GM23248 (cell line): ENCODE results near the gene HSF2. TPM values are rescaled to one million over a fixed set of nuclear protein-coding genes. Genes with fewer than 3 reads are reported as not detected.

Experiments
- DNase-seq: peaks from one replicate; pipeline ENCODE4 v3.0.0-alpha.2; 2015
- H2AFZ ChIP-seq: fragments of 200-600 bp; sonication (generic); 2 replicates; pipeline ENCODE4 v1.6.1; 2016; ENCODE audit warnings: antibody characterized with exemption
- H3F3A ChIP-seq: fragments of 200-600 bp; sonication (generic); 2 replicates; pipeline ENCODE4 v1.6.1; 2016; ENCODE audit warnings: mild to moderate bottlenecking, antibody characterized with exemption, mixed run types; ENCODE audit not compliant: insufficient read depth
- H3K27ac ChIP-seq: fragments of 200-600 bp; sonication (generic); 2 replicates; pipeline ENCODE4 v1.5.1; 2016; ENCODE audit warnings: mild to moderate bottlenecking
- H3K27me3 ChIP-seq: fragments of 200-600 bp; sonication (generic); replicated peaks from 2 replicates; pipeline ENCODE4 v1.6.1; 2016; ENCODE audit warnings: mild to moderate bottlenecking; ENCODE audit not compliant: insufficient read depth
- H3K36me3 ChIP-seq: fragments of 200-600 bp; sonication (generic); 2 replicates; pipeline ENCODE4 v1.6.1; 2016; ENCODE audit warnings: low read depth, mild to moderate bottlenecking
- H3K4me1 ChIP-seq: fragments of 200-600 bp; sonication (generic); 2 replicates; pipeline ENCODE4 v1.6.1; 2016; ENCODE audit warnings: mild to moderate bottlenecking; ENCODE audit not compliant: insufficient read depth
- H3K4me2 ChIP-seq: fragments of 200-600 bp; sonication (generic); one replicate; pipeline ENCODE4 v1.6.1; 2016; ENCODE audit warnings: mild to moderate bottlenecking; ENCODE audit not compliant: unreplicated experiment
- H3K4me3 ChIP-seq: fragments of 200-600 bp; sonication (generic); 2 replicates; pipeline ENCODE4 v1.5.1; 2016; ENCODE audit warnings: mild to moderate bottlenecking
- H3K79me2 ChIP-seq: fragments of 200-600 bp; sonication (generic); 2 replicates; pipeline ENCODE4 v1.6.1; 2016; ENCODE audit warnings: mild to moderate bottlenecking; ENCODE audit not compliant: insufficient read depth
- H3K9ac ChIP-seq: fragments of 200-600 bp; sonication (generic); 2 replicates; pipeline ENCODE4 v1.6.1; 2016; ENCODE audit warnings: mild to moderate bottlenecking
- H3K9me2 ChIP-seq: fragments of 200-600 bp; sonication (generic); 2 replicates; pipeline ENCODE4 v1.6.1; 2016; ENCODE audit warnings: mixed run types, mild to moderate bottlenecking, moderate library complexity; ENCODE audit not compliant: insufficient read depth
- H3K9me3 ChIP-seq: fragments of 200-600 bp; sonication (generic); one replicate; pipeline ENCODE4 v1.6.1; 2017; ENCODE audit warnings: low read depth
- H4K20me1 ChIP-seq: fragments of 200-600 bp; sonication (generic); 2 replicates; pipeline ENCODE4 v1.6.0; 2016; ENCODE audit not compliant: insufficient read depth
- EZH2 ChIP-seq: fragments of 200-600 bp; sonication (generic); IDR thresholded peaks from 2 replicates; pipeline ENCODE4 v1.6.1; 2018; ENCODE audit warnings: antibody characterized with exemption, mild to moderate bottlenecking; ENCODE audit not compliant: insufficient read depth, poor library complexity, severe bottlenecking
- EZH2phosphoT487 ChIP-seq: fragments of 200-600 bp; sonication (generic); IDR thresholded peaks from 2 replicates; pipeline ENCODE4 v1.6.1; 2018; ENCODE audit warnings: antibody characterized with exemption, moderate library complexity, mild to moderate bottlenecking, low read depth; ENCODE audit not compliant: insufficient read depth
- WGBS, 2 experiments: methylation state at CpG; one replicate each; pipeline ENCODE4 v1.1.6; 2015 to 2017; ENCODE audit warnings: low lambda C conversion rate in 2 of 2, low coverage in 1 of 2; ENCODE audit errors: missing lambda C conversion rate in 2 of 2; 5-methylcytosine and 5-hydroxymethylcytosine counted together
- in situ Hi-C: fragments of 300-500 bp; cut with MboI; formaldehyde crosslinking; loops from 2 replicates; pipeline ENCODE4 v1.15.0; 2020
- polyA plus RNA-seq: library from polyadenylated mRNA; unstranded; fragments of >200 nt; fragmentation: Nextera tagmentation; extraction: Ambion mirVana; gene quantifications from 2 replicates; pipeline ENCODE4 v1.2.1, GENCODE V29; 2016
- total RNA-seq: library from RNA; depleted of rRNA; stranded (reverse); fragments of >200 nt; shearing (Covaris generic); gene quantifications from 2 replicates; pipeline ENCODE4 v1.2.3, GENCODE V29; 2014

The HSF2 gene
- total and polyA plus RNA-seq, 2 experiments from 2014 or later, result 11.2 to 11.3 TPM

- TF ChIP-seq EZH2phosphoT487, result no peak
- no peak overlapping the region for H3K27ac ChIP-seq
- no peak overlapping the region for H3K4me3 ChIP-seq
- H4K20me1 ChIP-seq, result no peaks in the 10 kb centered on the region
- H2AFZ ChIP-seq, result no peak overlapping the region
- H3K9me3 ChIP-seq, result no peaks in the 10 kb centered on the region
- H3K79me2 ChIP-seq, result no peaks in the 10 kb centered on the region
- DNase-seq, result no peak
- in situ Hi-C loops, result no loop called here
- H3K4me1 ChIP-seq, result peaks cover 8% of the 10 kb centered on the region; the same call in 1 of the 2 replicates
- H3K9me2 ChIP-seq, result no peaks in the 10 kb centered on the region
- peaks cover 24% of the 10 kb centered on the region; the same call in 1 of the 2 replicates for H3K36me3 ChIP-seq
- H3K27me3 ChIP-seq, result no peaks in the 10 kb centered on the region
- peaks cover 11% of the 10 kb centered on the region for H3F3A ChIP-seq
- no peak overlapping the region for H3K9ac ChIP-seq
- no peak overlapping the region for H3K4me2 ChIP-seq
Measured at GRCh38 chr6:122429323-122429722, 29.9 kb downstream of the HSF2 start.

DNA sequence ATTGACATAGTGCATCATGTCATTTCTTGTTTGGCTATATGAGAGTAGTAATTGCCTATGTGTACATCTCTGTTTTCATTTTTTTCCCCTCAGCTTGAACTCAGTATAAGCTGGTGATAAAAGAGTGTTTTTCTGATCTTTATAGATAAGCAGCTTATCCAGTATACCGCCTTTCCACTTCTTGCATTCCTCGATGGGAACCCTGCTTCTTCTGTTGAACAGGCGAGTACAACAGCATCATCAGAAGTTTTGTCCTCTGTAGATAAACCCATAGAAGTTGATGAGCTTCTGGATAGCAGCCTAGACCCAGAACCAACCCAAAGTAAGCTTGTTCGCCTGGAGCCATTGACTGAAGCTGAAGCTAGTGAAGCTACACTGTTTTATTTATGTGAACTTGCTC lies 32.3 kb downstream of the HSF2 start:
- peaks cover 17% of the 10 kb centered on the region for H3F3A ChIP-seq
- no peak overlapping the region for H3K4me3 ChIP-seq
- no peak overlapping the region for H3K9ac ChIP-seq
- no peak for DNase-seq
- no peaks in the 10 kb centered on the region for H4K20me1 ChIP-seq
- in situ Hi-C loops, result no loop called here
- H3K4me2 ChIP-seq, result no peak overlapping the region
- H2AFZ ChIP-seq, result no peak overlapping the region
- WGBS, 2 experiments, result 96 to 98% methylated on average over 4 of the region's 4 CpGs
- no peak overlapping the region for H3K27ac ChIP-seq
- H3K4me1 ChIP-seq, result peaks cover 8% of the 10 kb centered on the region; the same call in 1 of the 2 replicates
- H3K27me3 ChIP-seq, result no peaks in the 10 kb centered on the region
- H3K9me2 ChIP-seq, result no peaks in the 10 kb centered on the region
- H3K9me3 ChIP-seq, result no peaks in the 10 kb centered on the region
- peaks cover 8% of the 10 kb centered on the region for H3K79me2 ChIP-seq
- peaks cover 24% of the 10 kb centered on the region; the same call in 1 of the 2 replicates for H3K36me3 ChIP-seq
- TF ChIP-seq EZH2 (no peak), EZH2phosphoT487 (no peak)

DNA sequence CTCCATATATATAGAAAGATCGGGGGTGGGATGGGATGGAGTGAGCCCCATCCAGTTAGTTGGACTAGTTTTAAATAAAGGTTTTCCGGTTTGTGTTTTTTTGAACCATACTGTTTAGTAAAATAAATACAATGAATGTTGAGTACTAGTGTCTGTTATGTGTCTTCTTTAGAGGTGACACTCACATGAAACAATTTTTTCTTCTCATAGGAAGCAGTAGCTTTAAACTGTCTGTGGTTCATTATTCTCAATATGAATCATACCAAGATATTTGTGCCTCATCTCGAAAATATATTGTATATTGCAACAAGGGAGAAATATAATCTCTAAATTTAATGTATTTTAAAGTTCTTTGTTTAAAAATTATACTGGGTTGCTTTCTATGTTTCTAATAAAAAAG lies 33.4 kb downstream of the HSF2 start:
- H2AFZ ChIP-seq, result no peak overlapping the region
- H3K4me1 ChIP-seq, result peaks cover 8% of the 10 kb centered on the region; the same call in 1 of the 2 replicates
- no peaks in the 10 kb centered on the region for H4K20me1 ChIP-seq
- 96 to 97% methylated on average over 3 of the region's 3 CpGs for WGBS, 2 experiments
- H3K27me3 ChIP-seq, result no peaks in the 10 kb centered on the region
- TF ChIP-seq EZH2 (no peak), EZH2phosphoT487 (no peak)
- H3K36me3 ChIP-seq, result peaks cover 29% of the 10 kb centered on the region
- in situ Hi-C loops, result no loop called here
- peak; percentile 36 for DNase-seq
- no peak overlapping the region for H3K9ac ChIP-seq
- no peaks in the 10 kb centered on the region; the same call in 1 of the 2 replicates for H3K9me2 ChIP-seq
- peaks cover 17% of the 10 kb centered on the region for H3F3A ChIP-seq
- H3K9me3 ChIP-seq, result no peaks in the 10 kb centered on the region
- peak overlapping the region; percentile 42 for H3K27ac ChIP-seq
- H3K79me2 ChIP-seq, result peaks cover 18% of the 10 kb centered on the region
- no peak overlapping the region for H3K4me3 ChIP-seq
- no peak overlapping the region for H3K4me2 ChIP-seq

DNA sequence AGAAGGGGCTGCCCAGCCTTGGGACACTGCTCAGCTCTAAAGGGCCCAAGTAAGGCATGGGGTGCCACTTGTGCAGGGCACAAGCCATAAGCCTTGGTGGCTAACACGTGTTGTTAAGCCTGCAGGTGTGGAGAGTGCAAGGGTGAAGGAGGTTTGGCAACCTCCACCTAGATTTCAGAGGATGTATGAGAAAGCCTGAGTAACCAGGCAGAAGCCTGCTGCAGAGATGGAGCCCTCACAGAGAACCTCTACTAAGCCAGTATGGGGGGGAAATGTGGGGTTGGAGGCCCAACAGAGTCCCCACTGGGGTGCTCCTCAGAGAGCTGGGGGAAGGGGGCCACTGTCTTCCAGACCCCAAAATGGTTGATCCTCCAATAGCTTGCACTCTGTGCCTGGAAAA lies 39.5 kb downstream of the HSF2 start:
- peaks cover 39% of the 10 kb centered on the region for H3K36me3 ChIP-seq
- no peak overlapping the region for H3K4me2 ChIP-seq
- H3K4me3 ChIP-seq, result no peak overlapping the region
- H3K9me2 ChIP-seq, result no peaks in the 10 kb centered on the region; the same call in 1 of the 2 replicates
- H3F3A ChIP-seq, result peaks cover 21% of the 10 kb centered on the region
- H3K27me3 ChIP-seq, result no peaks in the 10 kb centered on the region
- in situ Hi-C loops, result no loop called here
- H3K79me2 ChIP-seq, result peaks cover 69% of the 10 kb centered on the region
- no peak overlapping the region for H2AFZ ChIP-seq
- no peaks in the 10 kb centered on the region for H4K20me1 ChIP-seq
- no peaks in the 10 kb centered on the region for H3K4me1 ChIP-seq
- TF ChIP-seq EZH2 (no peak), EZH2phosphoT487 (no peak)
- H3K27ac ChIP-seq, result no peak overlapping the region
- DNase-seq, result no peak
- 100% methylated on average over 1 of the region's 1 CpG for WGBS, 2 experiments
- H3K9ac ChIP-seq, result no peak overlapping the region
- no peaks in the 10 kb centered on the region for H3K9me3 ChIP-seq

DNA sequence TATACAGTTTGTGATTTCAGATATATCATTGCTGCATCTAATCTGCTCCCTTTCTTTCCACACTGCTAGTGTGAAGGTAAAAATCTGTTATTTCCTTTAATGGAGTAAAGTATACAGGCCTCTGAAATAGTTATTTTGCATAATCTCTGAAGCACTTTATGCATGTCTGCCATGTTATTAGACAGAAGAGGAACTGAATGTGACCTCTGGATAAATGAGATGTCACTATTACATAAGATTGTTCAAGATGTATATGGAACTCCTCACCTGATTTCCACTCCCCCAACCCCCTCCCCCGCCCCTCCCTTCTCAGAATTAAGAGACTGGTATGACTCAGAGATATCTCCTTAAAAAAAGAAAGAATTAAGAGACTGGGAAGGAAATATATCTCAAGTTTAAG lies 45.8 kb downstream of the HSF2 start:
- Histone ChIP-seq H3F3A (peaks cover 27% of the 10 kb centered on the region), H3K4me2 (no peak overlapping the region), H3K9ac (no peak overlapping the region), H2AFZ (no peak overlapping the region), H3K4me1 (no peaks in the 10 kb centered on the region), H3K79me2 (peaks cover 89% of the 10 kb centered on the region), H3K9me2 (no peaks in the 10 kb centered on the region), H3K9me3 (no peaks in the 10 kb centered on the region), H3K36me3 (peaks cover 59% of the 10 kb centered on the region), H3K27ac (no peak overlapping the region), H3K27me3 (no peaks in the 10 kb centered on the region), H3K4me3 (no peak overlapping the region), H4K20me1 (no peaks in the 10 kb centered on the region)
- DNase-seq, result no peak
- no peak for TF ChIP-seq EZH2
- no peak for TF ChIP-seq EZH2phosphoT487
- WGBS, 2 experiments, result 100% methylated on average over 1 of the region's 1 CpG
- in situ Hi-C loops, result no loop called here
